K562 (cell line): ENCODE data around the gene LAMC1. TPM values are rescaled to one million over a fixed set of nuclear protein-coding genes. Genes with fewer than 3 reads are reported as not detected.
A peak's percentile ranks its signal among the peaks of the same experiment; 100 is the strongest.

Source experiments
- ATAC-seq: fragments of 200-7000 bp; cut with Tn5 transposase; 3 replicates; pipeline ENCODE4 v1.9.1; 2020; ENCODE audit warnings: moderate library complexity
- BruUV-seq: library from RNA; stranded (reverse); fragments of 400-500 nt; replicated peaks from 2 replicates; lab custom pipeline; 2021; lab: Mats Ljungman, UMichigan
- CTCF ChIA-PET: fragments of 300-600 bp; formaldehyde crosslinking; extraction: SDS; loops from one replicate; lab custom pipeline; 2021; ENCODE audit warnings: low intra/inter-chr PET ratio; lab: Yijun Ruan, JAX
- POLR2A ChIA-PET: fragments of 300-600, 350-650 bp; sonication (Branson Sonifier 250); formaldehyde crosslinking; extraction: SDS; loops from one replicate; lab custom pipeline; 2021; ENCODE audit warnings: antibody characterized with exemption, inconsistent platforms; lab: Yijun Ruan, JAX
- DNase-seq, 4 experiments: peaks; one replicate each; pipeline versions ENCODE4 v3.0.0 to v3.0.0-alpha.2; 2011 to 2018; ENCODE audit warnings: low spot score in 3 of 4, mixed read lengths in 3 of 4; ENCODE audit errors: extremely low read depth in 1 of 4
- FAIRE-seq: peaks from 2 replicates; lab custom pipeline; 2011; peaks lifted over from hg19 to GRCh38; lab: Jason Lieb, UNC
- H2AFZ ChIP-seq: 2 replicates; pipeline ENCODE4 v1.6.0; 2011; ENCODE audit warnings: low read depth, low read length, control low read depth, inconsistent platforms
- H3K27ac ChIP-seq: fragments of 200-600 bp; 3 replicates; pipeline ENCODE4 v1.8.0; 2011; ENCODE audit warnings: low read depth, mild to moderate bottlenecking, control low read depth, inconsistent platforms, low read length, moderate library complexity, mixed read lengths; ENCODE audit errors: extremely low read depth
- H3K27me3 ChIP-seq, 2 experiments: fragments of 300-600 bp in 1 of 2; 2 replicates in 1 of 2; 3 replicates in 1 of 2; pipeline versions ENCODE4 v1.6.0 to v1.8.0; 2011; ENCODE audit warnings: inconsistent platforms in 2 of 2, low read length in 2 of 2, mild to moderate bottlenecking in 1 of 2, mixed read lengths in 1 of 2, moderate library complexity in 1 of 2; ENCODE audit not compliant: control insufficient read depth in 2 of 2, insufficient read depth in 2 of 2
- H3K36me3 ChIP-seq: fragments of 300-600 bp; 3 replicates; pipeline ENCODE4 v1.8.0; 2011; ENCODE audit warnings: mild to moderate bottlenecking, low read length, inconsistent platforms; ENCODE audit not compliant: control insufficient read depth, insufficient read depth
- H3K4me1 ChIP-seq, 2 experiments: fragments of 200-600 bp in 1 of 2; replicated peaks in 1 of 2; 2 replicates in 1 of 2; 3 replicates in 1 of 2; pipeline versions ENCODE4 v1.5.1 to v1.8.0; 2011; ENCODE audit warnings: inconsistent platforms in 2 of 2, low read length in 2 of 2, mild to moderate bottlenecking in 1 of 2, mixed read lengths in 1 of 2, moderate library complexity in 1 of 2; ENCODE audit not compliant: control insufficient read depth in 2 of 2, insufficient read depth in 2 of 2
- H3K4me2 ChIP-seq: 2 replicates; pipeline ENCODE4 v1.6.1; 2011; ENCODE audit warnings: low read length, control low read depth, inconsistent platforms, mixed read lengths; ENCODE audit not compliant: insufficient read depth
- H3K4me3 ChIP-seq: fragments of 200-600 bp; sonication (generic), shearing (Covaris generic); 2 replicates; pipeline ENCODE4 v1.5.1; 2016; ENCODE audit warnings: control low read depth, inconsistent platforms
- H3K79me2 ChIP-seq: fragments of 200-600 bp; 3 replicates; pipeline ENCODE4 v1.8.0; 2011; ENCODE audit warnings: low read length, inconsistent platforms; ENCODE audit not compliant: control insufficient read depth, insufficient read depth
- H3K9ac ChIP-seq, 2 experiments: 2 replicates each; pipeline versions ENCODE4 v1.6.0 to v1.6.1; 2011; ENCODE audit warnings: low read depth in 2 of 2, low read length in 2 of 2, control low read depth in 1 of 2, inconsistent platforms in 1 of 2, mild to moderate bottlenecking in 1 of 2, mixed read lengths in 1 of 2; ENCODE audit not compliant: insufficient read depth in 1 of 2
- H3K9me1 ChIP-seq: one replicate; pipeline ENCODE4 v1.6.0; 2011; ENCODE audit warnings: inconsistent platforms, mild to moderate bottlenecking, low read length, moderate library complexity; ENCODE audit not compliant: control insufficient read depth, insufficient read depth
- H3K9me3 ChIP-seq: replicated peaks from 2 replicates; pipeline ENCODE4 v1.5.1; 2011; ENCODE audit warnings: low read depth, low read length, inconsistent platforms; ENCODE audit not compliant: control insufficient read depth, insufficient read depth
- H4K20me1 ChIP-seq: replicated peaks from 2 replicates; pipeline ENCODE4 v1.6.1; 2011; ENCODE audit warnings: low read length, inconsistent platforms, mixed read lengths; ENCODE audit not compliant: control insufficient read depth, insufficient read depth
- HDAC6 ChIP-seq: IDR thresholded peaks from 2 replicates; pipeline ENCODE4 v1.6.1; 2012; ENCODE audit warnings: low read depth, mild to moderate bottlenecking, control low read depth, inconsistent platforms, low read length, moderate library complexity
- KDM1A ChIP-seq, 2 experiments: fragments of 450-650 bp; IDR thresholded peaks; 2 replicates each; pipeline ENCODE4 v1.6.1; 2016; ENCODE audit warnings: mild to moderate bottlenecking in 2 of 2
- NFIC ChIP-seq: fragments of 450-650 bp; IDR thresholded peaks from 2 replicates; pipeline ENCODE4 v1.6.1; 2017; ENCODE audit warnings: mild to moderate bottlenecking, inconsistent platforms
- POLR2B ChIP-seq: fragments of 450-650 bp; IDR thresholded peaks from 2 replicates; pipeline ENCODE4 v1.6.1; 2018; ENCODE audit warnings: low read depth; ENCODE audit not compliant: partially characterized antibody
- WGBS: fragments of 100-300 bp; shearing (Covaris generic); methylation state at CpG from one replicate; pipeline ENCODE4 v1.1.6; 2016; ENCODE audit warnings: low coverage, mixed read lengths; ENCODE audit not compliant: insufficient coverage; ENCODE audit errors: missing lambda C conversion rate; 5-methylcytosine and 5-hydroxymethylcytosine counted together
- in situ Hi-C: fragments of 300-500 bp; cut with MboI; formaldehyde crosslinking; loops from 4 replicates; pipeline ENCODE4 v1.15.0; 2018; ENCODE audit warnings: inconsistent platforms, mixed read lengths
- intact Hi-C: fragments of 100-400 bp; cut with micrococcal nuclease; formaldehyde crosslinking; loops from 2 replicates; pipeline ENCODE4 v1.14.2; 2022
- polyA plus RNA-seq, 8 experiments: library from polyadenylated mRNA; depleted of rRNA in 4 of 8; stranded (reverse) in 5 of 8; unstranded in 3 of 8; fragments of >200 nt; fragmentation: Nextera tagmentation in 2 of 8; fragmentation: Illumina TruSeq in 1 of 8; extraction: Ambion mirVana in 2 of 8; extraction: Trizol in 1 of 8; gene quantifications; 2 replicates each; pipeline versions ENCODE4 v1.2.1 to v1.2.3, GENCODE V29; 2011 to 2014; ENCODE audit warnings: inconsistent platforms in 1 of 8, missing spikeins in 1 of 8
- total RNA-seq, 7 experiments: library from RNA; depleted of rRNA in 6 of 7; stranded (reverse); fragments of >200 nt in 6 of 7; fragmentation: Illumina TruSeq in 2 of 7; extraction: Trizol in 2 of 7; gene quantifications; 2 replicates each; pipeline versions ENCODE4 v1.2.1 to v1.2.3, GENCODE V29; 2011 to 2021; ENCODE audit warnings: low replicate concordance in 1 of 7

The LAMC1 gene
- total and polyA plus RNA-seq, 9 of the 15 experiments (the other 6 are each of a cell fraction or from before 2014, with no cell fraction given): 0.07 to 0.71 (median 0.13) TPM; not detected in 2

- TF ChIP-seq POLR2B (no peak), HDAC6 (no peak)
Measured at GRCh38 chr1:183121609-183122008, 98.4 kb downstream of the LAMC1 start (continued).

GRCh38 chr1:183124259-183124658 lies 101.0 kb downstream of the LAMC1 start:
- in situ Hi-C loops (no loop called here), intact Hi-C loops (no loop called here)
- DNase-seq (no peak), FAIRE-seq (no peak), ATAC-seq (no peak)
- CTCF ChIA-PET: no interaction called here
- no peaks in the 10 kb centered on the region for H3K9me1 ChIP-seq
- H3K4me1 ChIP-seq: no peaks in the 10 kb centered on the region
- H4K20me1 ChIP-seq: no peaks in the 10 kb centered on the region
- H3K79me2 ChIP-seq: no peaks in the 10 kb centered on the region
- H3K4me3 ChIP-seq: no peak overlapping the region
- POLR2A ChIA-PET: no interaction called here
- no peak overlapping the region for H3K9ac ChIP-seq
- H2AFZ ChIP-seq: no peak overlapping the region
- H3K36me3 ChIP-seq: no peaks in the 10 kb centered on the region
- no peaks in the 10 kb centered on the region for H3K9me3 ChIP-seq
- H3K4me2 ChIP-seq: no peak overlapping the region
- no peak overlapping the region for H3K27ac ChIP-seq
- no TSS peak for BruUV-seq
- H3K27me3 ChIP-seq: peaks cover 4 to 6% of the 10 kb centered on the region in 2 experiments; a peak in 2 of 5 replicates
- TF ChIP-seq NFIC (peak; percentile 52), KDM1A (IDR thresholded peaks at IDR 0.05) (no peak)
- 0% methylated on average over 2 of the region's 2 CpGs for WGBS
